ENCODE data around the gene FOSB. TPM values are rescaled to one million over a fixed set of nuclear protein-coding genes. Genes with fewer than 3 reads are reported as not detected.
A peak's percentile ranks its signal among the peaks of the same experiment; 100 is the strongest.

Gene FOSB
- total and polyA plus RNA-seq, 9 of the 15 experiments (the other 6 are each of a cell fraction or from before 2014, with no cell fraction given): 0.11 to 2.7 (median 0.73) TPM

- TF ChIP-seq BCLAF1 (IDR thresholded peaks at IDR 0.05; ENCODE audit: borderline replicate concordance in 1 of 2, control insufficient read depth in 1 of 2, low read depth in 2 of 2, low read length in 1 of 2) (0 out of 4 replicates have a peak, but pooled peaks of 1 of the 2 experiments have one; percentile 21), CHD2 (IDR thresholded peaks at IDR 0.05; ENCODE audit: low read depth, low read length) (no peak), HIVEP1 (CRISPR knock-in tag; IDR thresholded peaks at IDR 0.05) (peak; percentile 91), ZNF318 (IDR thresholded peaks at IDR 0.05; ENCODE audit: borderline replicate concordance in 1 of 2, low read depth in 1 of 2) (peak in 1 of 2 experiments; percentile 81; a peak in 2 of 4 replicates), ZNF124 (CRISPR knock-in tag; IDR thresholded peaks at IDR 0.05) (no peak), ZNF217 (CRISPR knock-in tag; IDR thresholded peaks at IDR 0.05) (no peak), THRB (CRISPR knock-in tag; conservative IDR thresholded peaks at IDR 0.05) (0 out of 2 replicates have a peak, but pooled peaks have one; percentile 38), HMGN3 (IDR thresholded peaks at IDR 0.05; ENCODE audit: borderline replicate concordance, extremely low read depth, insufficient read length, low read depth, low read length) (peak; percentile 68), CCNT2 (IDR thresholded peaks at IDR 0.05; ENCODE audit: borderline replicate concordance, extremely low read depth, insufficient read length, low read depth, low read length) (peak; percentile 85), CBFB (CRISPR knock-in tag; IDR thresholded peaks at IDR 0.05) (no peak), BHLHE40 (IDR thresholded peaks at IDR 0.05; ENCODE audit: low read length) (peak; percentile 90), MAFG (tag; conservative IDR thresholded peaks at IDR 0.05) (peak; percentile 36; the same call in 1 of the 2 replicates)
Observed at GRCh38 chr19:45455707-45456499, 11.9 kb upstream of the FOSB start (continued).
